Stimulated activated CD8-positive, alpha-beta memory T cell treated with anti-CD3 and anti-CD28 coated beads, Interleukin-7, amount 100 ng/mL, for 4 hours (primary cell): ENCODE data around the gene AOPEP.

ENCODE experiments used
- DNase-seq, 2 donors: peaks; one replicate each; pipeline ENCODE4 v3.0.0-alpha.2; 2020; ENCODE audit warnings: low read depth in 2 of 2

The AOPEP gene

GRCh38 chr9:94896512-94896911, 170.0 kb downstream of the AOPEP start:
- DNase-seq, result no peak

GRCh38 chr9:94899464-94900221, 173.1 kb downstream of the AOPEP start:
- DNase-seq, result no peak

GRCh38 chr9:94900222-94901018, 173.9 kb downstream of the AOPEP start:
- no peak for DNase-seq

- no peak for DNase-seq
These were observed 174.5 kb downstream of the AOPEP start for GRCh38 chr9:94901019-94901363.

GRCh38 chr9:94903961-94904421, 177.5 kb downstream of the AOPEP start:
- no peak for DNase-seq

GRCh38 chr9:94904806-94905205, 178.3 kb downstream of the AOPEP start:
- no peak for DNase-seq

- no peak for DNase-seq
These were observed 179.1 kb downstream of the AOPEP start for GRCh38 chr9:94905606-94906005.

GRCh38 chr9:94906181-94906580, 179.7 kb downstream of the AOPEP start:
- DNase-seq, result no peak

- DNase-seq, result no peak
These were observed 180.2 kb downstream of the AOPEP start for GRCh38 chr9:94906713-94907112.

- no peak for DNase-seq
These were observed 180.9 kb downstream of the AOPEP start for GRCh38 chr9:94907264-94907936.

GRCh38 chr9:94908011-94908563, 181.6 kb downstream of the AOPEP start:
- DNase-seq, result no peak

- no peak for DNase-seq
These were observed 182.2 kb downstream of the AOPEP start for GRCh38 chr9:94908583-94909249.

GRCh38 chr9:94909250-94909894, 182.9 kb downstream of the AOPEP start:
- DNase-seq, result no peak

- no peak for DNase-seq
These were observed 183.6 kb downstream of the AOPEP start for GRCh38 chr9:94909965-94910730.

- DNase-seq, result no peak
These were observed 184.7 kb downstream of the AOPEP start for GRCh38 chr9:94911211-94911610.

GRCh38 chr9:94911986-94912635, 185.6 kb downstream of the AOPEP start:
- DNase-seq, result no peak

- DNase-seq, result no peak
These were observed 186.3 kb downstream of the AOPEP start for GRCh38 chr9:94912700-94913249.

- no peak for DNase-seq
These were observed 187.1 kb downstream of the AOPEP start for GRCh38 chr9:94913550-94913949.
